Measurements from ENCODE around the gene OSTN.

Gene OSTN

GRCh38 chr3:191220908-191221307, 21.9 kb downstream of the OSTN start:
- no peak overlapping the region for H3K27ac ChIP-seq (ENCODE audit: low read length, poor library complexity, severe bottlenecking)
- H3K4me1 ChIP-seq (ENCODE audit: control insufficient read depth, insufficient read depth, low read depth, low read length): no peaks in the 10 kb centered on the region
- H3K18ac ChIP-seq (ENCODE audit: low read depth in 1 of 2, low read length in 2 of 2): no peak overlapping the region
- no peak overlapping the region for H2BK120ac ChIP-seq (ENCODE audit: low read depth, low read length)
- no peaks in the 10 kb centered on the region for H3K36me3 ChIP-seq (ENCODE audit: control insufficient read depth in 1 of 2, insufficient read depth in 2 of 2, low read depth in 1 of 2, low read length in 2 of 2)
- H3K9me3 ChIP-seq (ENCODE audit: control insufficient read depth, low read length): no peaks in the 10 kb centered on the region
- H3K4ac ChIP-seq (ENCODE audit: low read depth in 1 of 2, low read length in 2 of 2): no peak overlapping the region
- no peak overlapping the region for H2BK12ac ChIP-seq (ENCODE audit: low read length in 2 of 2)
- H4K8ac ChIP-seq (ENCODE audit: low read length): no peak overlapping the region
- no peaks in the 10 kb centered on the region for H3K27me3 ChIP-seq (ENCODE audit: control insufficient read depth in 1 of 2, insufficient read depth in 1 of 2, low read length in 2 of 2)
- no peak overlapping the region for H3K14ac ChIP-seq (ENCODE audit: low read length in 2 of 2)
- 68% methylated on average over 4 of the region's 5 CpGs for WGBS
- H2BK15ac ChIP-seq (ENCODE audit: low read depth, poor library complexity, severe bottlenecking): no peak overlapping the region
- H4K91ac ChIP-seq (ENCODE audit: low read length): no peak overlapping the region
- no peaks in the 10 kb centered on the region for H3K79me1 ChIP-seq (replicated peaks; ENCODE audit: low read length, poor library complexity, severe bottlenecking)
- no peak overlapping the region for H3K9ac ChIP-seq (ENCODE audit: low read length)
- no peak for DNase-seq
- no peak overlapping the region for H3K4me2 ChIP-seq (ENCODE audit: low read length, poor library complexity, severe bottlenecking)
- no peak overlapping the region for H3K23ac ChIP-seq (ENCODE audit: low read length in 2 of 2)
- no peak overlapping the region for H2AK5ac ChIP-seq (ENCODE audit: low read length, severe bottlenecking)
- no peak overlapping the region for H2BK5ac ChIP-seq (ENCODE audit: low read depth, low read length, poor library complexity, severe bottlenecking)
- no peak overlapping the region for H2AFZ ChIP-seq (ENCODE audit: low read depth, low read length)
- H3K4me3 ChIP-seq (ENCODE audit: insufficient read depth in 1 of 2, low read depth in 1 of 2, low read length in 2 of 2): no peak overlapping the region

GRCh38 chr3:191221638-191222037, 22.6 kb downstream of the OSTN start:
- Histone ChIP-seq H3K4ac (ENCODE audit: low read depth in 1 of 2, low read length in 2 of 2) (no peak overlapping the region), H2BK120ac (ENCODE audit: low read depth, low read length) (no peak overlapping the region), H2AK5ac (ENCODE audit: low read length, severe bottlenecking) (no peak overlapping the region), H3K14ac (ENCODE audit: low read length in 2 of 2) (no peak overlapping the region), H3K4me3 (ENCODE audit: insufficient read depth in 1 of 2, low read depth in 1 of 2, low read length in 2 of 2) (no peak overlapping the region), H3K36me3 (ENCODE audit: control insufficient read depth in 1 of 2, insufficient read depth in 2 of 2, low read depth in 1 of 2, low read length in 2 of 2) (no peaks in the 10 kb centered on the region), H3K9me3 (ENCODE audit: control insufficient read depth, low read length) (no peaks in the 10 kb centered on the region), H2BK5ac (ENCODE audit: low read depth, low read length, poor library complexity, severe bottlenecking) (no peak overlapping the region), H2AFZ (ENCODE audit: low read depth, low read length) (no peak overlapping the region), H3K23ac (ENCODE audit: low read length in 2 of 2) (no peak overlapping the region), H3K9ac (ENCODE audit: low read length) (no peak overlapping the region), H3K27ac (ENCODE audit: low read length, poor library complexity, severe bottlenecking) (no peak overlapping the region), H3K4me2 (ENCODE audit: low read length, poor library complexity, severe bottlenecking) (no peak overlapping the region), H3K18ac (ENCODE audit: low read depth in 1 of 2, low read length in 2 of 2) (no peak overlapping the region), H4K8ac (ENCODE audit: low read length) (no peak overlapping the region), H3K79me1 (replicated peaks; ENCODE audit: low read length, poor library complexity, severe bottlenecking) (no peaks in the 10 kb centered on the region), H3K27me3 (ENCODE audit: control insufficient read depth in 1 of 2, insufficient read depth in 1 of 2, low read length in 2 of 2) (no peaks in the 10 kb centered on the region), H2BK15ac (ENCODE audit: low read depth, poor library complexity, severe bottlenecking) (no peak overlapping the region), H2BK12ac (ENCODE audit: low read length in 2 of 2) (no peak overlapping the region), H3K4me1 (ENCODE audit: control insufficient read depth, insufficient read depth, low read depth, low read length) (no peaks in the 10 kb centered on the region), H4K91ac (ENCODE audit: low read length) (no peak overlapping the region)
- WGBS: 100% methylated on average over 1 of the region's 1 CpG
- DNase-seq: no peak

- H3K14ac ChIP-seq (ENCODE audit: low read length in 2 of 2): no peak overlapping the region
- H3K4ac ChIP-seq (ENCODE audit: low read depth in 1 of 2, low read length in 2 of 2): no peak overlapping the region
- H2AFZ ChIP-seq (ENCODE audit: low read depth, low read length): no peak overlapping the region
- no peak for DNase-seq
- H2BK15ac ChIP-seq (ENCODE audit: low read depth, poor library complexity, severe bottlenecking): no peak overlapping the region
- no peaks in the 10 kb centered on the region for H3K9me3 ChIP-seq (ENCODE audit: control insufficient read depth, low read length)
- H3K4me2 ChIP-seq (ENCODE audit: low read length, poor library complexity, severe bottlenecking): no peak overlapping the region
- no peaks in the 10 kb centered on the region for H3K36me3 ChIP-seq (ENCODE audit: control insufficient read depth in 1 of 2, insufficient read depth in 2 of 2, low read depth in 1 of 2, low read length in 2 of 2)
- 87% methylated on average over 5 of the region's 5 CpGs for WGBS
- H3K79me1 ChIP-seq (replicated peaks; ENCODE audit: low read length, poor library complexity, severe bottlenecking): no peaks in the 10 kb centered on the region
- no peak overlapping the region for H2BK12ac ChIP-seq (ENCODE audit: low read length in 2 of 2)
- H2BK5ac ChIP-seq (ENCODE audit: low read depth, low read length, poor library complexity, severe bottlenecking): no peak overlapping the region
- no peak overlapping the region for H3K4me3 ChIP-seq (ENCODE audit: insufficient read depth in 1 of 2, low read depth in 1 of 2, low read length in 2 of 2)
- H3K9ac ChIP-seq (ENCODE audit: low read length): no peak overlapping the region
- no peak overlapping the region for H2AK5ac ChIP-seq (ENCODE audit: low read length, severe bottlenecking)
- H3K27ac ChIP-seq (ENCODE audit: low read length, poor library complexity, severe bottlenecking): no peak overlapping the region
- no peaks in the 10 kb centered on the region for H3K27me3 ChIP-seq (ENCODE audit: control insufficient read depth in 1 of 2, insufficient read depth in 1 of 2, low read length in 2 of 2)
- no peak overlapping the region for H2BK120ac ChIP-seq (ENCODE audit: low read depth, low read length)
- no peaks in the 10 kb centered on the region for H3K4me1 ChIP-seq (ENCODE audit: control insufficient read depth, insufficient read depth, low read depth, low read length)
- no peak overlapping the region for H4K8ac ChIP-seq (ENCODE audit: low read length)
- no peak overlapping the region for H3K18ac ChIP-seq (ENCODE audit: low read depth in 1 of 2, low read length in 2 of 2)
- H3K23ac ChIP-seq (ENCODE audit: low read length in 2 of 2): no peak overlapping the region
- no peak overlapping the region for H4K91ac ChIP-seq (ENCODE audit: low read length)
Observed at GRCh38 chr3:191227541-191227940, 28.5 kb downstream of the OSTN start.

GRCh38 chr3:191234216-191234615, 35.2 kb downstream of the OSTN start:
- Histone ChIP-seq H3K4ac (ENCODE audit: low read depth in 1 of 2, low read length in 2 of 2) (no peak overlapping the region), H3K36me3 (ENCODE audit: control insufficient read depth in 1 of 2, insufficient read depth in 2 of 2, low read depth in 1 of 2, low read length in 2 of 2) (no peaks in the 10 kb centered on the region), H2BK5ac (ENCODE audit: low read depth, low read length, poor library complexity, severe bottlenecking) (no peak overlapping the region), H3K4me1 (ENCODE audit: control insufficient read depth, insufficient read depth, low read depth, low read length) (peaks cover 2% of the 10 kb centered on the region), H4K91ac (ENCODE audit: low read length) (no peak overlapping the region), H2BK15ac (ENCODE audit: low read depth, poor library complexity, severe bottlenecking) (no peak overlapping the region), H2AK5ac (ENCODE audit: low read length, severe bottlenecking) (no peak overlapping the region), H4K8ac (ENCODE audit: low read length) (no peak overlapping the region), H3K9ac (ENCODE audit: low read length) (no peak overlapping the region), H3K79me1 (replicated peaks; ENCODE audit: low read length, poor library complexity, severe bottlenecking) (no peaks in the 10 kb centered on the region), H2BK120ac (ENCODE audit: low read depth, low read length) (no peak overlapping the region), H2BK12ac (ENCODE audit: low read length in 2 of 2) (no peak overlapping the region), H3K27ac (ENCODE audit: low read length, poor library complexity, severe bottlenecking) (no peak overlapping the region), H3K4me2 (ENCODE audit: low read length, poor library complexity, severe bottlenecking) (no peak overlapping the region), H3K9me3 (ENCODE audit: control insufficient read depth, low read length) (no peaks in the 10 kb centered on the region), H3K18ac (ENCODE audit: low read depth in 1 of 2, low read length in 2 of 2) (no peak overlapping the region), H3K27me3 (ENCODE audit: control insufficient read depth in 1 of 2, insufficient read depth in 1 of 2, low read length in 2 of 2) (no peaks in the 10 kb centered on the region), H3K23ac (ENCODE audit: low read length in 2 of 2) (no peak overlapping the region), H3K4me3 (ENCODE audit: insufficient read depth in 1 of 2, low read depth in 1 of 2, low read length in 2 of 2) (no peak overlapping the region), H3K14ac (ENCODE audit: low read length in 2 of 2) (no peak overlapping the region), H2AFZ (ENCODE audit: low read depth, low read length) (no peak overlapping the region)
- 99% methylated on average over 7 of the region's 9 CpGs for WGBS
- no peak for DNase-seq
